ENCODE data around the gene F5.

DNA sequence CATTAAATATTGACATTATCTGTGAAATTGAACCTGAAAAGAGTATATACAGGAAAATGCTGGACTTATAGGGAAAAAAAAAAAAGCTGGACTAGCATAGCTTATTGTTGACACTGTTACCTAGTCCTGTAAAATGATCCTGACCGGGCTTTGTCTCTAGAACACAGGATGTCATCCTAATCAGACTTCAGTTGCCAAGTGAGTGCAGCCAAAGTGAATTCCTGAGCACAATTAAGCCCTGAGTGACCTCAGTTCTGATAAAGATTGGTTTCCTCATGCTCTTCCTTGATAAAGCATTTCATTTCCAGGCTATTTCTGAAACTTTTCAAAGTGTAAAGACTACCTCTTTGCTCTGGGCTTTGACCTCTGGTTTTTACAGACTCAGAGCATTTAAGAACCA lies 23.8 kb upstream of the F5 start:
- no peak for TF ChIP-seq POLR2A (IDR thresholded peaks at IDR 0.05)
- TF ChIP-seq, protein P1, sequence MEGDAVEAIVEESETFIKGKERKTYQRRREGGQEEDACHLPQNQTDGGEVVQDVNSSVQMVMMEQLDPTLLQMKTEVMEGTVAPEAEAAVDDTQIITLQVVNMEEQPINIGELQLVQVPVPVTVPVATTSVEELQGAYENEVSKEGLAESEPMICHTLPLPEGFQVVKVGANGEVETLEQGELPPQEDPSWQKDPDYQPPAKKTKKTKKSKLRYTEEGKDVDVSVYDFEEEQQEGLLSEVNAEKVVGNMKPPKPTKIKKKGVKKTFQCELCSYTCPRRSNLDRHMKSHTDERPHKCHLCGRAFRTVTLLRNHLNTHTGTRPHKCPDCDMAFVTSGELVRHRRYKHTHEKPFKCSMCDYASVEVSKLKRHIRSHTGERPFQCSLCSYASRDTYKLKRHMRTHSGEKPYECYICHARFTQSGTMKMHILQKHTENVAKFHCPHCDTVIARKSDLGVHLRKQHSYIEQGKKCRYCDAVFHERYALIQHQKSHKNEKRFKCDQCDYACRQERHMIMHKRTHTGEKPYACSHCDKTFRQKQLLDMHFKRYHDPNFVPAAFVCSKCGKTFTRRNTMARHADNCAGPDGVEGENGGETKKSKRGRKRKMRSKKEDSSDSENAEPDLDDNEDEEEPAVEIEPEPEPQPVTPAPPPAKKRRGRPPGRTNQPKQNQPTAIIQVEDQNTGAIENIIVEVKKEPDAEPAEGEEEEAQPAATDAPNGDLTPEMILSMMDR (IDR thresholded peaks at IDR 0.05) = no peak
- no peak for TF ChIP-seq POLR2AphosphoS5 (IDR thresholded peaks at IDR 0.05)
- TF ChIP-seq EP300 (IDR thresholded peaks at IDR 0.05) = no peak

Measured in sigmoid colon (tissue), 4 donors.